Peyer's patch (tissue), 4 donors: ENCODE data around the gene PTGDR2. TPM values are rescaled to one million over a fixed set of nuclear protein-coding genes. Genes with fewer than 3 reads are reported as not detected.
A peak's percentile ranks its signal among the peaks of the same experiment; 100 is the strongest.

Source experiments
- DNase-seq, 3 donors: peaks; one replicate each; pipeline ENCODE4 v3.0.0-alpha.2; 2017 to 2019
- H3K27ac ChIP-seq, 4 donors: fragments of 200-600 bp; sonication (generic); one replicate each; pipeline ENCODE4 v1.5.1; 2016 to 2019
- H3K27me3 ChIP-seq, 2 donors: fragments of 200-600 bp; sonication (generic); one replicate each; pipeline ENCODE4 v1.5.1; 2019
- H3K36me3 ChIP-seq, 3 donors: fragments of 200-600 bp; sonication (generic); one replicate each; pipeline ENCODE4 v1.5.1; 2016 to 2019
- H3K4me1 ChIP-seq, 4 donors: fragments of 200-600 bp; sonication (generic); one replicate each; pipeline ENCODE4 v1.5.1; 2016 to 2019
- H3K4me3 ChIP-seq, 4 donors: fragments of 200-600 bp; sonication (generic); 1 replicate in 3 of 4; 2 replicates in 1 of 4; pipeline ENCODE4 v1.5.1; 2016 to 2019; ENCODE audit warnings: mild to moderate bottlenecking in 1 of 4
- H3K9me3 ChIP-seq, 4 donors: fragments of 200-600 bp; sonication (generic); one replicate each; pipeline ENCODE4 v1.5.1; 2016 to 2019; ENCODE audit warnings: mild to moderate bottlenecking in 1 of 4
- POLR2A ChIP-seq, 2 donors: fragments of 450-650 bp; IDR thresholded peaks; one replicate each; pipeline ENCODE4 v1.5.1; 2017; ENCODE audit warnings: antibody characterized with exemption in 2 of 2, mild to moderate bottlenecking in 2 of 2, moderate library complexity in 2 of 2
- total RNA-seq, 4 donors: library from RNA; depleted of rRNA; stranded (reverse); fragments of >200 nt; gene quantifications; one replicate each; pipeline ENCODE4 v1.1.0, GENCODE V29; 2016
- TF ChIP-seq, protein P1 (sequence below), 6 experiments: fragments of 450-650 bp in 4 of 6; fragments of 200-600 bp in 2 of 6; sonication (generic) in 1 of 6; IDR thresholded peaks; one replicate each; pipeline ENCODE4 v1.5.1; 2017 to 2019; ENCODE audit warnings: antibody characterized with exemption in 6 of 6, mild to moderate bottlenecking in 3 of 6, moderate library complexity in 1 of 6

PTGDR2 gene
- total RNA-seq, 4 donors from 2014 or later, result 1.5 to 18.2 (median 2.6) TPM

DNA sequence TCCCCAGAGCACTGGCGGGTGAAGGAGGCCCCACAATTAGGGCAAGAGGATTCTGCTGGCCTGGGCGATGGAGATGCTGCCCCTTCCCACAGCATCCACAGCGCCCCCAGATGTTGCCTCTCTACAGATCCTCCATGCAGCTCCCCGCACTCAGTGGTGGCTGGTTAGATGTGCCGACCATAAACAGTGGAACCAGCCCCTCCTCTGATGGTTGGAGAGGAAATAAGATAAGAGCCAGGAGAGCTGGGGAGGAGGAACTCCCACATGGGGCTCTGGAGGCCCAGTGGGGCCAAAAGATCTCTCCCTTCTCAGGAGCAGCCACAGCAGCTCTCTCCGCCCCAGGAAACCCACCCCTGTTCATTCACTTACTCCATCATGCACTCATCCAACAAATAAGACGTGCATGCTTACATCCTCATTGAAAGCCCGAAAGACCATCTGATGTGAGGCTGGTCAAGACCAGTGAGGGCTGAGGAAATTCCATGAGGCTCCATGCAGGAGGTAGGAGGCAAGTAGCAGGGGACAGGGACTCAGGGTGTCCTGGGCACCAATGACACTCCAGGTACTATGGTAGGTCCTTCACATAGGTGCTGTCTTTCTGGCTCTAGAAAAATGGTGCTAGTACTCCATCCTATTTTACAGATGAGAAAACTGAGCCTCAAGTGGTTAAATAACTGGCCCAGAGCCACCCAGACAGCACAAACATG, 1.5 kb downstream of the PTGDR2 start:
- TF ChIP-seq, protein P1, sequence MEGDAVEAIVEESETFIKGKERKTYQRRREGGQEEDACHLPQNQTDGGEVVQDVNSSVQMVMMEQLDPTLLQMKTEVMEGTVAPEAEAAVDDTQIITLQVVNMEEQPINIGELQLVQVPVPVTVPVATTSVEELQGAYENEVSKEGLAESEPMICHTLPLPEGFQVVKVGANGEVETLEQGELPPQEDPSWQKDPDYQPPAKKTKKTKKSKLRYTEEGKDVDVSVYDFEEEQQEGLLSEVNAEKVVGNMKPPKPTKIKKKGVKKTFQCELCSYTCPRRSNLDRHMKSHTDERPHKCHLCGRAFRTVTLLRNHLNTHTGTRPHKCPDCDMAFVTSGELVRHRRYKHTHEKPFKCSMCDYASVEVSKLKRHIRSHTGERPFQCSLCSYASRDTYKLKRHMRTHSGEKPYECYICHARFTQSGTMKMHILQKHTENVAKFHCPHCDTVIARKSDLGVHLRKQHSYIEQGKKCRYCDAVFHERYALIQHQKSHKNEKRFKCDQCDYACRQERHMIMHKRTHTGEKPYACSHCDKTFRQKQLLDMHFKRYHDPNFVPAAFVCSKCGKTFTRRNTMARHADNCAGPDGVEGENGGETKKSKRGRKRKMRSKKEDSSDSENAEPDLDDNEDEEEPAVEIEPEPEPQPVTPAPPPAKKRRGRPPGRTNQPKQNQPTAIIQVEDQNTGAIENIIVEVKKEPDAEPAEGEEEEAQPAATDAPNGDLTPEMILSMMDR (IDR thresholded peaks at IDR 0.05), result no peak
- no peak for TF ChIP-seq POLR2A (IDR thresholded peaks at IDR 0.05)
- peak in 1 of 3 donors; percentile 29 for DNase-seq
- Histone ChIP-seq H3K4me1 (peaks cover 0 to 3% (median 0%) of the 10 kb centered on the region in 4 donors), H3K27me3 (no peaks in the 10 kb centered on the region), H3K36me3 (peaks cover 0 to 21% (median 0%) of the 10 kb centered on the region in 3 donors), H3K9me3 (no peaks in the 10 kb centered on the region), H3K4me3 (peak overlapping the region in 1 of 4 donors; percentile 17), H3K27ac (no peak overlapping the region)

GRCh38 chr11:60852982-60853950, 2.5 kb downstream of the PTGDR2 start:
- Histone ChIP-seq H3K27me3 (no peaks in the 10 kb centered on the region), H3K36me3 (peaks cover 0 to 29% (median 0%) of the 10 kb centered on the region in 3 donors), H3K27ac (peak overlapping the region in 2 of 4 donors; percentile 89 to 92), H3K4me3 (peak overlapping the region in 2 of 4 donors; percentile 59 to 63), H3K9me3 (no peaks in the 10 kb centered on the region), H3K4me1 (peaks cover 0 to 3% (median 0%) of the 10 kb centered on the region in 4 donors)
- DNase-seq, result no peak
- TF ChIP-seq, protein P1 (IDR thresholded peaks at IDR 0.05), result no peak
- no peak for TF ChIP-seq POLR2A (IDR thresholded peaks at IDR 0.05)

- Histone ChIP-seq H3K4me1 (peaks cover 0 to 3% (median 0%) of the 10 kb centered on the region in 4 donors), H3K9me3 (no peaks in the 10 kb centered on the region), H3K27ac (peak overlapping the region in 3 of 4 donors; percentile 68 to 92 (median 89)), H3K4me3 (peak overlapping the region in 3 of 4 donors; percentile 18 to 63 (median 59)), H3K27me3 (no peaks in the 10 kb centered on the region), H3K36me3 (peaks cover 0 to 36% (median 0%) of the 10 kb centered on the region in 3 donors)
- peak in 2 of 3 donors; percentile 91 to 93 for DNase-seq
- peak; percentile 60 to 64 for TF ChIP-seq POLR2A (IDR thresholded peaks at IDR 0.05)
- TF ChIP-seq, protein P1 (IDR thresholded peaks at IDR 0.05), result peak in 1 of 6 experiments; percentile 31
These were observed 3.4 kb downstream of the PTGDR2 start for GRCh38 chr11:60852117-60852981.

DNA sequence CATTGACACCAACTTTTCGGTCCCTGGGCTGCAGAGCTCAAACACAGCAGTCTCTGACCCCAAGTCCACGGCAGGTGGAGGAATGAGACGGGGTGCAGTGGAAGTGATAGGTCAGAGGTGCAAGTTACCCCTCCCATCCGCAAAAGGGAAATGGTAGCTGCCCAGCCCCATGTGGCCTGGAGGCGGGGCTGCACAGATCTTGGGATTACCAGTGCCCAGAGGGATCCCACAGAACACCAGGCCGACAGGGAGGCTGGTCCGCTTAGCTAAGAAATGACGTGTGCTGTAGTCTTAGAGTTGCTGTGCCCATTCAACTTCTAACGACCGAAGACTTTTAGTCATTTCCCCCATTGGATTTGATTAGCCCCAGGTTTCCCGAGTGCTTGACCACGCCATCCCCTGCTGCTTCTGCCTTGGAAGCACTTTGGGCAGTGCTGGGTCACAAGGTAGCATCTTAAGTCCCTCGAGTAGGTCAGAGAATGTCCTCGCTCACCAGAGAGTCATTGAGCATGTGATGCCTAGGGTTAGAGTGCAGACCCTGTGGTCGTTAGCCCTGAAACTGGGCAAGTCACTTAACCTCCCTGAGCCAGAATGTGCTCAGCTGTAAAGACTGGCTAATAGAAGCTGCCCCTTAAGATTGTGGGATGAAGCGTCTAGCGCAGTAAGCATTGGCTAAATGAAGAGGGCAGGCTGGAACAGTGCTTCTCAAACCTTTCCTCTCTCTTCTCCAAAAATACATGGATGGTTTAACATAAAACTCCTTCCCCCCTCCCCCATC, 4.2 kb downstream of the PTGDR2 start:
- Histone ChIP-seq H3K4me3 (peak overlapping the region in 2 of 4 donors; percentile 59 to 63), H3K9me3 (no peaks in the 10 kb centered on the region)

More for the DNA sequence above, 4.2 kb downstream of the PTGDR2 start:
- TF ChIP-seq, protein P1 (IDR thresholded peaks at IDR 0.05), result no peak
- TF ChIP-seq POLR2A (IDR thresholded peaks at IDR 0.05), result no peak
- DNase-seq, result no peak
- Histone ChIP-seq H3K27ac (peak overlapping the region in 3 of 4 donors; percentile 68 to 92 (median 89)), H3K36me3 (peaks cover 0 to 36% (median 0%) of the 10 kb centered on the region in 3 donors), H3K27me3 (no peaks in the 10 kb centered on the region), H3K4me1 (peaks cover 0 to 3% (median 0%) of the 10 kb centered on the region in 4 donors)
